22Rv1 (cell line): ENCODE measurements around the gene COL8A1.

Source experiments
- ZFX ChIP-seq: fragments of 450-650 bp; IDR thresholded peaks from 2 replicates; pipeline ENCODE4 v1.6.1; 2017; ENCODE audit warnings: antibody characterized with exemption, borderline replicate concordance
- TF ChIP-seq, protein P1 (sequence below): fragments of 450-650 bp; IDR thresholded peaks from 2 replicates; pipeline ENCODE4 v1.5.1; 2017; ENCODE audit warnings: mild to moderate bottlenecking

DNA sequence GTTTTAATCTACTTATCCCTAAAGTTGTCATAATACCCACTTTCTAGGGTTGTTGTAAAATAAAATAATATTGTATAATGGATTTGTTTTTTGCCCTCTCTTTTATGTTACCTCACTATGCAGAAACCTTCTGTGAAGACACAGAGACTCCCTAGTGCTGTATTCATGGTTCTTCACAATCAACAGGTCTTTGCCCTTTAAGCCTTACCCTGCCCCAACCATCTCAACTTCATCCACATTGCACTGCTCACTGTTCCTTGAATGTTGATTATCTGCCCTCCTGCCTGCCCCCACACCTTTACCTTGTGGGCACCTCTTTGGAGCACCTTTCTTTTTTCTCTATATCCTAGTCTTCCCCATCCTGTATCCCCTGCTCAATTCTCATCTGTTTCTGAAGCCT lies 200.4 kb downstream of the COL8A1 start:
- TF ChIP-seq, protein P1, sequence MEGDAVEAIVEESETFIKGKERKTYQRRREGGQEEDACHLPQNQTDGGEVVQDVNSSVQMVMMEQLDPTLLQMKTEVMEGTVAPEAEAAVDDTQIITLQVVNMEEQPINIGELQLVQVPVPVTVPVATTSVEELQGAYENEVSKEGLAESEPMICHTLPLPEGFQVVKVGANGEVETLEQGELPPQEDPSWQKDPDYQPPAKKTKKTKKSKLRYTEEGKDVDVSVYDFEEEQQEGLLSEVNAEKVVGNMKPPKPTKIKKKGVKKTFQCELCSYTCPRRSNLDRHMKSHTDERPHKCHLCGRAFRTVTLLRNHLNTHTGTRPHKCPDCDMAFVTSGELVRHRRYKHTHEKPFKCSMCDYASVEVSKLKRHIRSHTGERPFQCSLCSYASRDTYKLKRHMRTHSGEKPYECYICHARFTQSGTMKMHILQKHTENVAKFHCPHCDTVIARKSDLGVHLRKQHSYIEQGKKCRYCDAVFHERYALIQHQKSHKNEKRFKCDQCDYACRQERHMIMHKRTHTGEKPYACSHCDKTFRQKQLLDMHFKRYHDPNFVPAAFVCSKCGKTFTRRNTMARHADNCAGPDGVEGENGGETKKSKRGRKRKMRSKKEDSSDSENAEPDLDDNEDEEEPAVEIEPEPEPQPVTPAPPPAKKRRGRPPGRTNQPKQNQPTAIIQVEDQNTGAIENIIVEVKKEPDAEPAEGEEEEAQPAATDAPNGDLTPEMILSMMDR, result no peak
- no peak for TF ChIP-seq ZFX
